ENCODE results near the gene ZNF25. TPM values are rescaled to one million over a fixed set of nuclear protein-coding genes. Genes with fewer than 3 reads are reported as not detected.

The ZNF25 gene
- total and polyA plus RNA-seq, 2 experiments from 2014 or later: 0.23 to 0.76 TPM

- no peak for TF ChIP-seq ZNF462 (CRISPR knock-in tag; IDR thresholded peaks at IDR 0.05)
- no peak for TF ChIP-seq STAT1 (IDR thresholded peaks at IDR 0.05; ENCODE audit: unreplicated experiment)
- no peak for TF ChIP-seq EZH2phosphoT487 (IDR thresholded peaks at IDR 0.05; ENCODE audit: unreplicated experiment)
- no peak for TF ChIP-seq ZNF331 (CRISPR knock-in tag; IDR thresholded peaks at IDR 0.05; ENCODE audit: low read depth)
- TF ChIP-seq ZNF114 (CRISPR knock-in tag; IDR thresholded peaks at IDR 0.05): no peak
- TF ChIP-seq EZH2 (IDR thresholded peaks at IDR 0.05; ENCODE audit: low read depth, unreplicated experiment): no peak
Measured at GRCh38 chr10:37992083-37992482, 15.6 kb upstream of the ZNF25 start (continued).

GRCh38 chr10:37991655-37992054 is 15.2 kb upstream of the ZNF25 start:
- no peaks in the 10 kb centered on the region for H4K20me1 ChIP-seq (replicated peaks; ENCODE audit: insufficient read depth)
- DNase-seq (ENCODE audit: low spot score) (no peak), ATAC-seq (no peak)
- peaks cover 94% of the 10 kb centered on the region for H3K9me3 Mint-ChIP-seq
- no peaks in the 10 kb centered on the region for H3K4me1 Mint-ChIP-seq
- H3K36me3 Mint-ChIP-seq (ENCODE audit: low read depth): peaks cover 17% of the 10 kb centered on the region
- H3F3A ChIP-seq (replicated peaks; ENCODE audit: low read depth): no peaks in the 10 kb centered on the region
- H3K4me2 ChIP-seq: no peak overlapping the region
- H3K27ac Mint-ChIP-seq: no peak overlapping the region
- H3K27ac ChIP-seq (ENCODE audit: low read depth): no peak overlapping the region
- H3K9me2 ChIP-seq (ENCODE audit: insufficient read depth): no peaks in the 10 kb centered on the region
- H2AFZ ChIP-seq: no peak overlapping the region
- no peaks in the 10 kb centered on the region for H3K4me1 ChIP-seq (ENCODE audit: insufficient read depth)
- peaks cover 3% of the 10 kb centered on the region; the same call in 1 of the 2 replicates for H3K36me3 ChIP-seq (ENCODE audit: insufficient read depth)
- H3K79me2 ChIP-seq (replicated peaks; ENCODE audit: insufficient read depth): no peaks in the 10 kb centered on the region
- H3K4me3 ChIP-seq: no peak overlapping the region
- peaks cover 2% of the 10 kb centered on the region for H3K27me3 Mint-ChIP-seq (ENCODE audit: insufficient read depth, low read depth, poor library complexity)
- H3K4me3 Mint-ChIP-seq: no peak overlapping the region
- H3K27me3 ChIP-seq (ENCODE audit: insufficient read depth): no peaks in the 10 kb centered on the region
- TF ChIP-seq ZNF114 (CRISPR knock-in tag; IDR thresholded peaks at IDR 0.05) (no peak), EZH2 (IDR thresholded peaks at IDR 0.05; ENCODE audit: low read depth, unreplicated experiment) (no peak), POLR2AphosphoS5 (IDR thresholded peaks at IDR 0.05; ENCODE audit: low read depth) (no peak), ZNF462 (CRISPR knock-in tag; IDR thresholded peaks at IDR 0.05) (no peak), CTCF (conservative IDR thresholded peaks at IDR 0.05; ENCODE audit: low read depth in 2 of 2) (no peak)

Data from GM23338 (cell line).